Hematopoietic multipotent progenitor cell treated with erythropoietin and hydrocortisone succinate and interleukin-3 and kit ligand, for 4 days (in vitro differentiated cells): ENCODE results near the gene HDAC4.
A peak's percentile ranks its signal among the peaks of the same experiment; 100 is the strongest.

Source experiments
- DNase-seq: peaks from one replicate; pipeline ENCODE4 v3.0.0-alpha.2; 2015

Gene HDAC4

GRCh38 chr2:239212121-239212928 is 188.5 kb downstream of the HDAC4 start:
- peak; percentile 67 for DNase-seq

- DNase-seq, result no peak
Measured at GRCh38 chr2:239211396-239212094, 189.3 kb downstream of the HDAC4 start.

DNA sequence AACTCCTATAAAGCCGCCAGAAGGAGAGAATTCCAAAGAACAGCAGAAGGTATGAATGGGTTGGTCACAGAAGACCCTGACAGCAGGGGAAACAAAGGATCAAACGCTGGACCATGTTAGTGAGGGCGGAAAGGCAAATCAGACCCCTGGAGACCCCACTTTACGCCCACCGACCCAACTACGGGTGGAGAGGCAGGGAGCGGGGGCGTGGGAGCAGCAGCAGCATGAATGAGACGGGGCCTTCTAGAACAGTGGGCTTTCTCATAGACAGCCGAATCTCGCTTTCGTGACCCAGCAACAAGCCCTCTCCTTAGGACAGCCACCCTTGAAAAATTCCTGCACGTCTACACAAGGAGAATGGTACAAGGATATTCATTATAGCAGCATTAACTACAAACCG is 191.0 kb downstream of the HDAC4 start:
- DNase-seq, result no peak

- no peak for DNase-seq
Measured at GRCh38 chr2:239208465-239209180, 192.2 kb downstream of the HDAC4 start.

- DNase-seq, result no peak
Measured at GRCh38 chr2:239206851-239207250, 194.0 kb downstream of the HDAC4 start.

DNA sequence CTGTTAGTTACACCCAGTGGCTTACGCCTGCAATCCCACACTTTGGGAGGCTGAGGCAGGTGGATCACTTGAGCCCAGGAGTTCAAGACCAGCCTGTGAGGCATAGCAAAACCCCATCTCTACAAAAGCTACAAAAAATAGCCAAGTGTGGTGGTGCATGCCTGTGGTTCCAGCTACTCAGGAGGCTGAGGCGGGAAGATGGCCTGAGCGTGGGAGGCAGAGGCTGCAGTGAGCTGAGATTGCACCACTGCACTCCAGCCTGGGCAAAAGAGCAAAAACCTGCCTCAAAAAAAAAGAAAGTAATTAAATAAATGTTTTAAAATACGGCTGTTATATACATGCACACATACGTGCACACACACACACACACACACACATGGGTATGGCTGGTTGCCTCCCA is 194.8 kb downstream of the HDAC4 start:
- no peak for DNase-seq

DNA sequence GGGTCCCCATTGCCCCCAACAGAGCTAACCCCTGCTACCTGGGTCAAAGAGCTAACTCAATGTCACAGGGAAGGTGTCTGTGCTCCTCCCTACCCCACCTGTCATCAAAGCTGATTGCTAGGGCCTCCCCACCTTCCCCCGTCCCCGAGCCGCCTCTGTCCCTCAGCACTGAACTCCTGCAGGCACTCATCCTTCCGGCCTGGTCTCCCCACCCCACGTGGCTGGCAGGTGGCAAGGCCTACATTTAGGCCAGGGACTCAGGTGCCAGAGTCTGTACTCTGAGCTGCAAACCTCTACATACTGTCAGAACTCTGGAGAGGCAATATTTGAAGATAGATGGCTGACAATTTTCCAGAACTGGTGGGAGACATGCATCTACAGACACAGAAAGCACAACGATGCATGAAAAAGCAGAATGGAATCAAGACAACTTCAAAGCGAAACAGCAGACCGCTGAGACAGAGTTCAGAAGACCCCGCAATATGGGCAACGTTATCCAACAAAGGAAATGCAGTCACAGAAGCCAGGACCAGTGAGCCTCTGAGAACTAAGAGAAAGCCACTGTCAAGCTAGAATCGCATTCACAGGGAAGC is 195.8 kb downstream of the HDAC4 start:
- no peak for DNase-seq

DNA sequence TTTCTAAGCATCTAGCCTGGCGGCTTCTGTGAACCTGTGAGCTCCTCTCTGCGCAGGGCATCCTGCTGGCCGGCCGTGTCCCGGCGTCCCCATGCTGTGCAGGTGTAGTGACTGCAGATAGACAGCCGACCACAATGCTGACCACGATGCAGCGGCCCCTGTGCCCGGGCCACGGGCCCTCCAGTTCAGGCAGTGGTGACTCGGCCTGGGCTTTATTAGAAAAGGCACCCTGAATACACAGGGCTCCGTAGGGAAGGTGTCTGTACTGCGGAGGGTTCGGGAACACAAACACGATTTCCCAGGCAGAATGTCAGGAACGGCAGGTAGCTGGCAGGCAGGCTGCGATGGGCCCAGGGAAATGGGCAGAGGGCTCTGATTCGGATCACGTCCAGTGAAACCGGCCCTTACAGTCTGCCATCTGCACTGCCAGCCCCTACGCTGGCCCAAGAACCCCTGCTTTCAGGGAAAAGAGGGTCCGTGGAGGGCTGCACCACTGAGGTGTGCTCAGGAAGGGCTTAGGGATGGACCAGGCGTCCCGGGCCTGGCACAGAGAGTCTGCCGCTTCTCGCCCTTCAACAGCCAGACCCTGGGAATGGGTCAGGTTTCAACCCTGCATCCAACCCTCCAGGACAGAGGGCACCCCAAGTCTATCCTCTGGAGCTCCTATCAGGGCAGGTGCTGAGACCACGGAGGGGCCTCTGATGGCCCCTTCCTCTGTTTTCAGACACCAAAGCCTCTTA is 196.5 kb downstream of the HDAC4 start:
- DNase-seq, result no peak

DNA sequence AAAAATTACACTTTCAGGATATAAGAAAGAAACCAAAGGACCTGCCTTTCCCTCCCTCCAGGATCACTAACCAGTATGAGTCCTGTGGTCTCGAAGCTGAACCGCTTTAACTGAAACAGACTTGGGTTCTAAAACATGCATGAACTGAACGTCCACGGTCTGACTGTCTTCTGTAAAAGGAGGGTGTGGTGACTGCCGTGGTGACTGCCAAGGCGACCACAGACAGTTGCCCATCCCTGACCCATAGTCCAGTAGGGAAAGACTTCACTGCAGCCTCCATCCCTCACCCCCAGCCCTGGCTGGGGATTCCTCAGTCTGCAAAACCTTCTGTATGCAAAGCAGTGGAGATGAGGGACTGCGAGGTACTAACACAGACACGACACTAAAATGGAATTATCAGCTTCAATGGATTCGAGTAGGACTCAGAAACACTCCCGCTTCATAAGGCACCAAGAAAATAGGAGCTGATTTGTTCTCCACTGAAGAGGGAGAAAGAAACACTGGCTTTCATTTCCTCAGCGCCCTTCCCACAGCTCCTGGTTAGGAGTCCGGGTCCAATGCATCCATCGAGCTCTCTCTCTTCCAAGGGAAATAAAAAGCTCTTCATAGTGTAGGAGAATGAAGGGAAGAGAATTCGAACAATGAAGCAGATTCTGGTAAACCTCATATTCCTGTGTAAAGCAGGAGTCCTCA is 197.2 kb downstream of the HDAC4 start:
- DNase-seq, result no peak

DNA sequence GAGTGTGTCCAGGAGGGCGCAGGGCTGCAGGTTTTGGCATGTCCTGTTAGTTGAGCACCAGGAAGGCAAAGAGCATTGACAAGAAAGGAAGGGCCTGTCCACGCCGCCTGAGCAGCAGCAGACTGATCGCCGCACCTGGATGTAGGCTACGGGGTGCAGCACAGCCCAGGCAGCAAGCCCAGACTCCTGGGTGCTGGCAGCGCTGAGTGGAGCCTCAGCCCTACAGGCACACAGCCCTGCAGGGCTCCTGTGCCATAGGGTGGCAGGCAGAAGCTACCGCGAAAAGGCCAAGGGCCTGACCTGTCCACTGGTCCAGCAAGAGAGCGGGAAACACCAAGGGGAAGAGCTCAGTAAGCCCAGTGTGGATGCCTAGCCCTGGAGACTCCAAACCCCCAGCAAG is 198.0 kb downstream of the HDAC4 start:
- no peak for DNase-seq

DNA sequence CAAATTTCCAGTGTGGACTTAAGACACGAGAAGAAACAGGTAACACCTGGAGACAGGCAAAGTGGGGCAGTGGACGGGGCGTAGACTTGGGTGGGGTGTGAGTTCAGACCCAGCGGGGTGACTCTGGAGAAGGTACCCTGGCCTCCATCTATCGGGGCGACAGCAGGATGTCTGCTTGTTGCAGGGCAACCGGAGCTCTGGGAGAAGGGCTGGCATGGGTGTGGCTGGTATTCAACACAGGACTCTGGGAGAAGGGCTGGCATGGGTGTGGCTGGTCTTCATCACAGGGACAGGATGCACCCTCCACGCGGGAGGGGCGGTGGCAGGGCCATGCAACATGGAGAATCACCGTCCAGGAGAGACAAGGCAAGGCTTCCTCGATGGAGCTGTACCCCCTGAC is 198.5 kb downstream of the HDAC4 start:
- no peak for DNase-seq

- DNase-seq, result no peak
Measured at GRCh38 chr2:239201884-239202283, 198.9 kb downstream of the HDAC4 start.

DNA sequence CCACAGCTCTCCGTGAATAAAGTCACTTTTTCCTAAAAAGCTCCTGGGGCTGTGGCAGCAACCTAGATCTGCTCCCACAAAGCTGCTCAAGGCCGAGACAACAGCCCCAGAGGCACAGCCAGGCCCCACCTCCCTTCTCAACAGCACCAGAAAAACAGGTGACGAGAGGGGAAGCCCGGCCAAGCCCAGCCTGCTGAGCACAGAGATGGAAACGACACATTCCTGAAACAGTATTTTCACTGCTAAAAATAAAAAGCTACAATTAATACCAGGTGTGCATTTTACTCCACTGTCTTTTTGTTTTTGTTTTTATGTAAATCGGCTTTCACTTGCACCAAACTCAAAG is 199.3 kb downstream of the HDAC4 start:
- DNase-seq, result no peak

DNA sequence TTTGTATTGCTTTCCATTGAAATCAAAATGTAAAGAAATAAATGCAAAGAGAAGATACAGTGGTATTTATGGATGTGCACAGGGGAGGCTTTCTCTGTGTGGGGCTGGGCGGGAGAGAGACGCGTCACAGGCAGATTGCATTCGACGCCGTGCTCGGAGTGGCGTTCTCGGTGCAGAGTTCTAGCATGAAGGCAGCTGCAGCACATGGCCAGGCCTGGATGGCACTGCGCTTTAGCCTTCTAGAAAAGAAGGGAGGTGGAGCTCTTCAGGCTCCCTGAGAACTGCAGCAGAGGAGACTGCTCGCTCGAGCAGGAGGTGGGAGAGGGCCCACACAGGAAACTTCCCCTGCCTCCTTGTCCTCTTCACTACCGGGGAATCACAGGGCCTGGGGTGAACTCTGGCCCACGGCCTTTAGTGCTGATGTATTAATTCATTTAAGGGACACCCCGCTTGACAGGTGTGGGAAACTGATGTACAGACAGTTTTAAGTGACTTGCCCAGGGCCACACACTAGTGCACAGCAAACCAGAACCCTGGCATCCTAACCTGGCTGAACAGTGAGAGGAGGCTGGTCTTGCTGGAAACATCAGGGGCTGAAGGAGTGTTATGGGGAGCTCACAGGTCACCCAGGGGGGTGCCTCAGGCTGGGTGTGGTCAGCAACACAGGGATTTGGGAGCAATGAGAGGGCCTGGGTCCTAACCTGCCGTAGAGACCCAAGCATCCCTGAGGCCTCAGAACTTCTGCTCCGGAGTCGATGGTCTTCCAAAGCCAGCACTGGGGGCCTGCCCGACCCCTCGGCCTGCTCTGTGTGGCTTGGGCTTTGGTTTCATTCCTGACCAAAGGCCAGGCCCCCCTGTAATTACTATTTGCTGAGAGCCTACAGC is 199.9 kb downstream of the HDAC4 start:
- DNase-seq, result no peak

DNA sequence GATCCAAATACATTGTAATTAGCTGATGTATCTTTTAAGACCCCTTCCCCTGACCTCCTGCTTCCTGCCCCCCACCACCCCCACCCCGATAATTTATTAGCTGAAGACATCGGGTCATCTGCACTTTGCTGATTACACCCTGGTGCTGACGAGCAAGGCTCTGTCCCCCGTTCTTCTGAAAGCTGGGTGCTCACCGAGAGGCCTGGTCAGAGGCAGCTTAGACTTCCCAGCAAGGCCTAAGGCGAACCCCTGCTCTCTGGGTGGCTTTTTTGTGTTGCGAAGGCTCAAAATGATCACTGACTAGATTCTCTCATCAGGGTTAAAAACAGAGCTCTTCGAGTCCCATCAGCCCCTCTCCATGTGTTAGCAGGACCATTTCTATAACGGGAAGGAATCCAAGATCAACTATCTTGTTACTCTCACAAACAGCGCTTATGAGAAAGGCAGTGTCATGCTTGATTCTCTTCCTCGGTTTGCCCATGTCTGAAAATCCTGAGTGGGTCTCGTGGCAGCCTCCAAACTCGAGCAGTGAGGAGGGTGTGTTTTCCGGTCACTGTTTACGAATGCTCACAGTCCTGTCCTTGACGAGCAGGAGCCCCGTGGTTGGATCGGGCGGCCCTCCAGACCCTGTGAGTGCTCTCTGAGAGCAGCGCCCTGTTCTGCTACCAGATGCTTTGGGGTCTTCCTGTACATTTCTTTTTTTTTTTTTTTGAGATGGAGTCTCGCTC is 201.6 kb downstream of the HDAC4 start:
- DNase-seq, result no peak

- no peak for DNase-seq
Measured at GRCh38 chr2:239198221-239198620, 202.6 kb downstream of the HDAC4 start.

DNA sequence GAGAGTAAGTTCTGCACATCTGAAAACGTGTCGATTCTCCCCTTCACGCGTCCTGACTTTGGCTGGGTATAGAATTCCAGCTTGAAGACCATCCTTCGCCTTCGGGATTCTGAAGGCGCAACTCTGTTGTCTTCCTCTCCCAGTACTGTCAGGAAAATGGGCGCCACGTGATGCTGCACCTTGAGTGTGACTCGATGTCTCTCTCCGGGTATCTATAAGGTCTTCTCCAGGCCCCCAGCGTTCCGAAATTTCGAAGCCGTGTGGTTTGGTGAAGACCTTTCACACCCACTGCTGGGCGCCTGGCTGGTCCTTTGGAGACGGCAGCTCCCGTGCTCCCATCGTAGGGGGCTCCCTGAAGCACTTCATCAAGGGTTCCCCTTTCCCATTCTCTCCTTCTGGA is 203.7 kb downstream of the HDAC4 start:
- no peak for DNase-seq

DNA sequence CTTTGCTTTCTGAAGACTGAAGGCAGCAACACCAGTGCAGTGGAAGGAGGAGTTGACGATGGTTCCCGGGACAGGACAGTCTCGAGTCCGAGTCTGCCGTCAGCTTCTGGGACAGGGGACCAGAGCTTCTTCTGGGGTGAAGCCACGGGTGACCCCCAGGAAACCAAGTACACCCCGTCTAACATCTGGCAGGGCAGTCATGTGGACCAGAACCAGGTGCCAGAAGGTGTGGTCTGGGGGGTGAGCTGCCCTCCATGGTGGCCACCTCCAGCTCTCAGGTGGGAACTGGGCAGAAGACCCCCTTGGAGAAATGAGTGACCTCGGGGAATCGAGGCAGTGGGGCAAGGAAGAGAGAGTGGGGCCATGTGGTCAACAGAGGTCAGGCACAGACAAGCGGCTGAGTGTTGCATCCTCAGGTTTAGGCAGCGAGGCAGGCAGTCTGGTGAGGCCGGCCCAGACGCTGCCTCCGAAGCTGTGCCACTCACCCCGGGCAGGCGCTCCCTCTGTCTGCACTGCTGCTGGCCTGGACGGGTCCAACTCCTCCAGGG is 204.3 kb downstream of the HDAC4 start:
- DNase-seq, result no peak

- DNase-seq, result no peak
Measured at GRCh38 chr2:239195992-239196391, 204.8 kb downstream of the HDAC4 start.

- no peak for DNase-seq
Measured at GRCh38 chr2:239195318-239195871, 205.4 kb downstream of the HDAC4 start.
